ENCODE measurements around the gene C2orf76.

C2orf76 gene

DNA sequence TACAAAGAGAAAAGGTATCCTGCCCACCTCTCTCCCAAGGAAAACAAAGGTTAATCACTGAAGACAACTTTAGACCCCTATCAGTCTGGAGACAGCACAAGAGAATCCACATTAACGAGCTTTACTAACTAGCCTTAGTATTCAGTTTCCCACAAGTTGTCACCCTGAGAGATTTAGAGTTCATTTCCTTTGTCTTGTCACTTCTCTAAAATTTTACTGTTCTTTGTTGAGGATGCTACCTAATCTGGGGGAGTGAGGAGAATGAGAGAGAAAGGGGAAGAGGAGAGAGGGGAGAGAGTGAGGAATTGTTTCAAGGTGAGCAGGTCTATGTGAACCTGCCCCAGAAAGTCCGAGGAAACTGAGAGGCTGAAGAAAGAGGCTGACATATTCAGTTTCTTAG is 28.4 kb downstream of the C2orf76 start:
- DNase-seq (ENCODE audit: low read depth in 2 of 2): no peak

DNA sequence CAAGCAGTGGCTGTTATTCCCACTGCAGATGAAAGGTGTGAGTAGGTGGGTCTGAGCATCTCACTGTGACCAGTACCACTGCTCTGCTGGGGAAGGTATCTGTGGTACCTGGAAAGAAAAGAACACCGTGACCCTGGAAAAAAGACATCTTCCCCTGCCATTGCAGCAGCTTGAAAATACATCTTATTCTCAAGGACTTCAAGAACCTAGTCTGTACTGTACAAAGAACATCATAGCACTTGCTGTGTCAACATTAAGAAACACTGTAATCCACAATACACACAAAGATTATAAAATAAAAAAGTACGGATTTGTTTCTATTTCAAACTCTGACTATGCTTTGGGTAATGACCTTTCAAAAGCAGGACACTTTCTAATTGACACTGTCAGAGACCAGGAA is 28.9 kb downstream of the C2orf76 start:
- DNase-seq (ENCODE audit: low read depth in 2 of 2): no peak

DNA sequence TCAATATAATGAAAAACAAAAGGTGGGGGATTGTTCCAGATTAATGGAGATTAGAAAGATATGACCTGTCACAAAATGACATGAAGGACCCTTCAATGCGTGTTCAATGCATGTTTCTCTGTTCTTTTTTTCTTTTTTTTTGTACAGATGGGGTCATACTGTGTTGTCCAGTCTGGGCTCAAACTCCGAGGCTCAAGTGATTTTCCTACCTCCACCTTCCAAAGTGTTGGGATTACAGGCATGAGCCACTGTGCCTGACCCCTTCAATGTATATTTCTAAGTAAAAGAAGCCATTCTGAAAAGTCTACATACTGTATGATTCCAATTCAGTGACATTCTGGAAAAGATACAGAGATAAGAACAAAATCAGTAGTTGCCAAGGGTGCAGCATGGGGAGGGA is 32.8 kb downstream of the C2orf76 start:
- DNase-seq (ENCODE audit: low read depth in 2 of 2): no peak

DNA sequence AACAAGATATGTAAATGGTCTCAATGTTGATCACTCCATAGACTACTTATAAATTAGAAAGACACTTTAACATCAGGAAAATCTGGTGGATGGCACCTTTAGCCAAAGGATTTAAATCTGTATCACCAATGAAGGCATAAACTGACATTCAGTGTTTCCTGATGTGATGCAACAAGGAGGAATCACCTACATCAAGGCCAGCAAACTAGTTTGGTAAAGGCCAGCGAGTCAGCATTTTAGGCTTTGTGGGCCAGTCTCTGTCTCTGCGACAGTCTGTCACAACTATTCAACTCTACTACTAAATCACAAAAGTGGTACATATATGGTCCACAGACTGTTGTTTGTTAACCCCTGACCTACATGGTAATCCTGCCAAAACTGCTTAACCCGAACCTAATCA is 33.3 kb downstream of the C2orf76 start:
- no peak for DNase-seq (ENCODE audit: low read depth in 2 of 2)

DNA sequence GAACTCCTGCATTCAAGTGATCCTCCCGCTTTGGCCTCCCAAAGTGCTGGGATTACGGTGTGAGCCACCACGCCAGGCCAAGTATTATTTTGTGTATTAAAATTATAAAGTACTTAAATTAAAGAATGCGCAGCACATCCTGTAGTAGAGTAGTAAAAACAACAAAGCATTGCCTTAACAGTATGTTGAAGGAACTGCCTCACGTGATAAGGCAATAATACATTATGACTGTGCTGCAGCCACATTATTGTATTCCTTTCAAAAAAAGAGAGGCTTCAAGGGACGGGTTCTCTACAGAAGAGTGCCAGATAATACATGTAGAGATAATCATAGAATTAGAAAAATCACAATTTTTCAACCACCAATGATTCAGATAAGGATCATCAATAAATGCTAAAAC is 33.7 kb downstream of the C2orf76 start:
- no peak for DNase-seq (ENCODE audit: low read depth in 2 of 2)

DNA sequence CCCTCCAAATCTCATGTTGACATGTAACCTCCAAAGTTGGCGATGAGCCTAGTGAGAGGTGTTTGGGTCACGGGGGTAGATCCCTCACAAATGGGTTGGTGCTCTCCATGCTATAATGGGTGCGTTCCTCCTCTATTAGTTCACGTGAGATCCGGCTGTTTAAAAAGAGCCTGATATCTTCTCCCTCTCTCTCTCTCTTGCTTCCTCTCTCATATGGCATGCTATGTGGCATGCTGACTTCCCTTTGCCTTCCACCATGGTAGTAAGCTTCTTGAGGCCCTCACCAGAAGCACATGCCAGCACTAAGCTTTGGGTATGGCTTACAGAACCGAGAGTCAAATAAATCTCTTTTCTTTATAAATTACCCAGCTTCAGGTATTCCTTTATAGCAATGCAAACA is 39.2 kb downstream of the C2orf76 start:
- no peak for DNase-seq (ENCODE audit: low read depth in 2 of 2)

DNA sequence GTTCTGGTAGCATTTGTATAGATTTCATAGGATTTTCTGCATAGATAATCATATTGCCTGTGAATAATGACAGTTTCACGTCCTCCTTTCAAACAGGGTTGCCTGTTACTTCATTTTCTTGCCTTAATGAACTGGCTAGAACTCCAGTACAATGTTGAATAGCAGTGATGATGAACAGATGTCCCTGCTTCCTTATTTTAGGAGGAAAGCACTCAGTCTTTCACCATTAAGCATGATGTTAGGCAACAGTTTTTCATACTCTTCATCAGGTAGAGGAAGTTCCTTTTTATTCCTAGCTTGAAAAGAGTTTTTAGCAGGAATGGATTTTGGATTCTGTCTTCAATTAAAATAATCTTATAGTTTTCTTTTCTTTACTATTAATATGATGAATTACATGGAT is 39.7 kb downstream of the C2orf76 start:
- DNase-seq (ENCODE audit: low read depth in 2 of 2): no peak

DNA sequence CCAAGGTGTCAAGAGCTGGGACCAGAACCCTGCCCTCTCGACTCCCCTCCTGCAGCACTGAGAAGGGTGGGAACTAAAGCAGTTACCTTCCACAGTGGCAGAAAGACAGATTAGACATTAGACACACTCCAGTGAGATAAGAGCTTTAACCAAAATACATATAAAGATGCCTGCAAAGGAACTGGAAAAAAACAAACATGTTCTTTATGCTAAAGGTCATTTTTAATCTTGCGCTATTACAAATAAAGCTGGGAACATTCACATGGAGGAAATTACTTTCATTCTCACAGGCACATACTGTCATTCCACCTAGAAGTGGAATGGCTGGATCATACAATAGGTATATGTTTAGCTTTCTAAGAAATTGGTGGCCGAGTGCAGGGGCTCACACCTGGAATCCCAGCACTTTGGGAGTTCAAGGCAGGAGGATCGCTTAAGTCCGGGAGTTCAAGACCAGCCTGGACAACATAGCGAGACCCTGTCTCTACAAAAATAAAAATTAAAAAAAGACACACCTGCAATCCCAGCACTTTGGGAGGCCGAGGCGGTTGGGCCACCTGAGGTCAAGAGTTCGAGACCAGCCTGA is 41.9 kb downstream of the C2orf76 start:
- DNase-seq (ENCODE audit: low read depth in 2 of 2): no peak

DNA sequence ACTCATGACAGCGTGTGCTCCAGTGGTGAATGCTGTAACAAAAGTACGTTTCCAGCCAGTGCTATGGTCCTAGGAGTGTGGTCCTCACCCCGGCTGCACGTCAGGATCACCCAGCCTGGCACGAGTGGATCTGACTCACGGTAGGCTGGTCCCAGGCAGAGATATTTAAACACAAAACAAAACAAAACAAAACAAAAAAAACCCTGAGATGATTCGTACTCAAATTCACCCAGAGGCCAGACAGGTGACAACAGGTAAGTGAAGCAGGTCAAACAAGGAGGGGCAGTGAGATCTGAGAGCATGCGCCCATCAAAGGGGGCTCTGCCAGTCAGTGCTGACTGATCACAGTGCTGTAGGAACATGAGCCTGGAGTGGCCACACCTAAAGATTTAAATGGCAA is 43.2 kb downstream of the C2orf76 start:
- no peak for DNase-seq (ENCODE audit: low read depth in 2 of 2)

DNA sequence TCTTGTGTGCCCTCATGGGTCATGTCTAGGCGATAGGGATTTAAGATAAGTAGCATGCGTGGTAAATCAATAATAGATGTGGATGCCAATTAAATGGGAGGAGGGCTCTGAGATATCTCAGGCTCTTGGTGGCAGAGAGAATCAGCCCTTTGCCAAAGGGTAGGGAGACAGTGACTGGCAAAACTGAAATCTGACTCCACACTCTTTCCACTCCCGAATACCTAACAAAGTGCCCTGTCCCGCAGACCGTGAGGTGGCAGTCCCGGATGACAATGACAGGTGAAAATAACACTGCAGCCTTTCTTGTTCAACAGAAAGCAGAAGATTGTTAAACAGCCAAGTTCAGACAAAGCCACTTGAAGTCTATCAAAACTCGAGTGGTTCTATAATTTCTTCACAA is 47.0 kb downstream of the C2orf76 start:
- DNase-seq (ENCODE audit: low read depth in 2 of 2): no peak

DNA sequence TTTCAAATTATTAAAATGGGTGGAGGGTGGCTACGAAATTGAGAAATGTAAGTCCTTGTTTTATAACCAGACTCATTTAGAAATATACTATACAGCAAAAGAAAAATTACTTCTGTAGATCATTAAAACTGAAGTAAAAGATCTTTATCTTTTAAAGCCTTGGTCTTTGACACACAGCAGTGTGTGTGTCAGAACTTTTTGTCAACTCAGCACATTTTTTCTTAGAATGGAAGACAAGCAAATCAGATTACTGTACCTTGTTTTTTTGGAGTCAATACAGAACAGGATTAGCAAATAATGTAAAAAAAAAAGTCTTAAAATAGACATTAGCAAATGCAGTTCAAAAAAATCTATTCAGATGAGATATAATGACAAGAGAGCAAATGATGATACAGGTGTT is 49.1 kb downstream of the C2orf76 start:
- no peak for DNase-seq (ENCODE audit: low read depth in 2 of 2)

DNA sequence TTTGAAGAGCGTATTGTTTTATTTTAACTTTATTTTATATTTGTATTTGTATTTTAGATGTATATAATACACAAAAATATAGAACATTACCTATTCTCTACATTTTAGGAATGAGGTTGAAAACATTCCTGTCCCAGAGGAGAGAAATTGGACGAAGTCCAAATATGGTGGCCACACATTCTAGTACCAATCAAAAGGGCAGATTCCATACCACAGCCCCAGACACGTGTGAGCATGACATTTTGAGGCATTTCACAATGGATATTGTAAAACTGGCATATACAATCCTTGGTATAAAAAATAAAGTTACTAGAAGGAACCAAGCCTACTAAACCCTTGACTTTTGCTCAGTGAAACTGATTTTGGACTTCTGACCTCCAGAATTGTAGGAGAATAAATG is 50.6 kb downstream of the C2orf76 start:
- no peak for DNase-seq (ENCODE audit: low read depth in 2 of 2)

DNA sequence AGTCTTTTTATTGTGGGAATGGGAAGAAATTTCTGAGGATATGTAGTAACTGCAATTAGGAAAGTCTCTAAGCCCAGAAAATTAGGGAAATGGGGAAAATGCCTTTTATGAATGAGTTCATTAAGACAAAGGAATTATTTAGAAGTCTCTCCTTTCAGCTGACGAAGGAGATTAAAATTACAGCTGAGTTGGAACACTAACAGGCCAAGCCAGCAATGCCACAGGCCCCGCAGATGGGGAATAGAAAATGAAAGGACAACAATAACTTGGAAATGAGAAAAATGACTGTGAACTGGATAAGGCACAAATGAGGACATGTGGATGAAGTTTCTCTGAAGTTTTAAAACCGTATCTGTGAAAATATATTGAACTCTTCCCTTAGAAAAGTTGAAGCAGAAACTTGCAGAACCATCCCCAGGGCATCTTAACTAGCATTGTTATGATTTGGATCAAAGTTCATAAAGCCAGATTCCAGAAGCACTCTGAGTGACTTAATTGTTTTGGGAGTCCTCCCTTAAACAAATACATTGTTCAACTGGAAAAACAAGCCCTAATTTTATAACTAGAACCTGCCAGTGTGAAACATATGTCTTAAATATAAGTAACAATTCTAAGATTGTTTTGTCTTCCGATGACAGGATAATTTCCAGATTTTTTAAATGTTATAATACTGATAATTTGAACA is 51.3 kb downstream of the C2orf76 start:
- no peak for DNase-seq (ENCODE audit: low read depth in 2 of 2)

DNA sequence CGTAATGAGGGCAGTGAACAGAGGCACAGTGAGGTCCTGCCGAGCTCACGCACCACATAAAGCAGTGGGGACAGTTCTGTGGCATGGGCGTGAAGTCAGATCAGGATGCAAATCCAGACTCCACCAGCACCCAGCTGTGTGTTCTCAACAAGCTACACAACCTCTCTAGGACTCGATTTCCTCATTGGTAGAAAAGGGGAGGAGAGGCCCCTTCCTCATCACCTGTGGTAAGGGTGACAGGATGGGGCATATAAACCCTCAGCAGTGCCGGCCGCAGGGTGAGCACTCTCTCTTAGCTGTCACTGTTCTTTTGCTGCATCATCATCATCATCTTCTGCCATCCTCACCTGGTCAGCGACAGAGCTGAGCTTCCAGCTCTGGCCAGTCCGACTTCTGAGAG is 54.8 kb downstream of the C2orf76 start:
- no peak for DNase-seq (ENCODE audit: low read depth in 2 of 2)

DNA sequence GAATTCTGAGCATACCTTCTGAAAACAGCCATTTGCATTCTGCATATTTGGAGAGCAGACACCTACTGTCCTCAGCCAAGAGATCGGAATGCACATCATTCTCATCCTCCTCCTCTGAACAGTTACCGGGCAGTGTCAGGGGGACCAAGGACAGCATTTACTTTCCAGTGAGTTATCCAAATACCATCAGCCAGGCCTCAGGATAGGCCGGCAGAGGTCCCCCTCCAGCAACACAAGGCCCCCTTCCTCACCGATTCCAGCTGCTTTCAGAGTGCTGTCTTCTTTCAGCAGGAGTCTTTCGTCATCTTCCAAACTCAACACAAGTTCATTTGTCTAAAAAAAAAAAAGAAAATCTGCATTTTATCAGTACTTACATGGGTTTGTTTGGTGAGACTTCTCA is 55.3 kb downstream of the C2orf76 start:
- no peak for DNase-seq (ENCODE audit: low read depth in 2 of 2)

DNA sequence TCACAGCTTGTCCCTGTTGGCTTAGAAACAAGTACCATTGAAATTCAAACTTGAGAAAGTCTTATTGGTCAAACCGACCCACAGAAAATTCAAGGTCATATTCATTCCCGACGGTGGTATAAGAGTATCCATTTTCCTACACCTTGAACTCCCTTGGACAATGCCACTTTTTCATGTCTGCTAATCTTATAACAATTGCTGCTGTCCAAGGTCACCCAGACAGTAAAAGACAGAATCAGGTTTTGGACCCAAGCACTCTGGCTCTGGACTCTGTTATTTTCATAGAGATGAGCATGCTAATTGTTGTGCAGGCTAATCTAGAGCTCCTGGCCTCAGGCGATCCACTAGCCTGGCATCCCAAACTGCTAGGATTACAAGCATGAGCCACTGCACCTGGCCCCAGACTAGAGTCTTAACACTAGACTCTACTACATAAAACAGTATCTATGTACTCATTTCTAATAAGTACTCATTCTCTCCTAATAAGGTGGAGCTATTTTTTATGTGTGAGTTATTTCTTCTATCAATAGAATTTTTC is 57.8 kb downstream of the C2orf76 start:
- DNase-seq (ENCODE audit: low read depth in 2 of 2): no peak

DNA sequence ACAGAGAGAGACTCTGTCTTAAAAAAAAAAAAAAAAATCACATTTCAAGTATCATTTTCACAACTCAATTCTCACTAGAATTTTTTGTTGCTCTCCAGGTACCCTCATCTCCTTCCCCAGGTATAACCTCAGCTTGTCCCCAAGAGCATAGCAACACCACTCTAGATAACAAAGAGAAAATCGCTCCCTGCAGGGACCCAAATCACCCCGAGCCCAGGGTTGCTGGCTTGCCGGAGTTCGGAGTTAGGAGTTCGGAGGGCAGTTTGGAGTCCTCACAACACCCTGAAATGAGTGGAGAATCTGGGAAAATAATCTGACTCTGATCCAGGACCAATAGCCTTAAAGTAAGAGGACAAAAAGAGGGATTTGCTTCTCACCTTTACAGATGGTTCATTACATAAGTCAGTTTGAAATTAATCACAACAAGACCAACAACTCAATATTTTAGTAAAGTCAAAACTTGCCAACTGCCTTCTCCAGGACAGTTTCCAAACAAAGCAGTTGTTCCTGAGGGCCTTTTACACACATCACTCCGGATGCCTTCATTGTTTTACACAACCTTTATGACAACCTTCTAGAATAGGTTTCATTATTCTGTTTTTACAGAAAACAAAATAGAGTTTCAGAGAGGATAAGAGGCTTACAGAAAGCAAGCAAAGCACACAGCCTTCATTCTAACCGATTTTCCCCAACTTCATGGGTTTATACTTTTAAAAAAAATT is 59.1 kb downstream of the C2orf76 start:
- DNase-seq (ENCODE audit: low read depth in 2 of 2): no peak

DNA sequence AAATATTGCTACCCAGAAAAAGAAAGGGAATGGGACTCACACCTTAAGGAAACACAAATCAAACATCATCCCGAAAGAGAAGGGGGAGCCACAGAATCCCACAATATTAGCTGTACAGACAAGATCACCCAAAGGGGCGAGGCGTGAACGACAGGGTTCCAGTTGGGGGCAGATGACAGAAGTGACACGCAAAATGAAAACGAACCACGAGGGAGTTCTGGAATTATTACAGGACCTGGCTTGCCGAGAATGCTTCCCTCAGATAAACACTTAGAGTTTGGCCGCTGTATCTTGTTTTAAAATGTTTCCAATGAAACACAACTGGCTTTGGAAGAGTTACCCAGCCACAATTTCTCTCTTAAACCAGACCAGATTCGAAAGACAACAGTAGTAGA is 60.4 kb downstream of the C2orf76 start:
- DNase-seq (ENCODE audit: low read depth in 2 of 2): no peak

DNA sequence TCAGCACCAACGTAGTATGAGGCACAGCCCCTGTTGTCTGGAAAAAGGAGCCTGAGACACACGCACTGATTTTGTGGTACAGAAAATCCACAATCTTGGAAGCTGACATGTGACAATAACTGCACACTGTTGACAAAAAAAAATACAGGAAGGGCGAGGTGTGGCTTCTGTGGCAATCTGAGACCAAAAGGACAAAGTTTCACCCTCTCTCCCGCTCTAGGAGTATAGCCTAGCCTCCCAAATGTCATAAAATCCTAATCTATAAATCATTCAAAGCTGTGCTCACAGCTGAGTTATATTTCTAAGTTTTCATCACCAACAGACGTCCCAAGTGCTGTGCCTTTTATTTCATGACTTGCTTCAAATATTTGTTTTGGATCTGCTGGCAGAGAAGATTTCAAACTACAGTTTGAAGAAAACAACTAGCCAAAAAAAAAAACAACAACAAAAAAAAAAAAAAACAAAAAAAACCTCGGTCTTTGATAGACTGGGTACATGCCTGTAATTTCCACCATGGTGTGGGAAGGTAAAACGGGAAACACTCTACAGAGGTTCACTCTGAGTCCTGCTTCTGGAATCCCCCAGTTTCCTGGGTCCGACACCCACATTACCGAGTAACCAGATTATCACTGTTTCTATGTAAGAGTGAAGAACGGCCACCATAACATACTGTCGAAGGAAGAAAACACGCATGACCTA is 61.0 kb downstream of the C2orf76 start:
- DNase-seq (ENCODE audit: low read depth in 2 of 2): no peak

DNA sequence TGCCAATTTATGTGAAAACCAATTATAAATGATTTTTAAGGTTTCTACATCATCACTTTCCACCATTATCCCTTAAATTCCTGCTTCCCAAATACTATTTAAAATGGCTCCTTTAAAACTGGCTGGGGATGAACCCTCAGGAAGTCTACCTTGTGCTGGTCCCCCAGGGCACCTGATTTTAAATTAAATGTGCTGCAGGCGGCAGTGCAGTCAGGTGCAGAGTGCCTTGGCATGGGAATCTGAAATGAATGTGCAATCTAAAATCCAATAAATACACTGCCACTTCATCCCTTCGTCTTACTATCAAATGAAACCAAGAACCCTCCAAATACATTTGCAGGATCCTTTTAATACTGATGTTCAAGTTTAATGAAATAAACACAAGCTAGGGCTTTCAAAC is 61.8 kb downstream of the C2orf76 start:
- DNase-seq (ENCODE audit: low read depth in 2 of 2): no peak

DNA sequence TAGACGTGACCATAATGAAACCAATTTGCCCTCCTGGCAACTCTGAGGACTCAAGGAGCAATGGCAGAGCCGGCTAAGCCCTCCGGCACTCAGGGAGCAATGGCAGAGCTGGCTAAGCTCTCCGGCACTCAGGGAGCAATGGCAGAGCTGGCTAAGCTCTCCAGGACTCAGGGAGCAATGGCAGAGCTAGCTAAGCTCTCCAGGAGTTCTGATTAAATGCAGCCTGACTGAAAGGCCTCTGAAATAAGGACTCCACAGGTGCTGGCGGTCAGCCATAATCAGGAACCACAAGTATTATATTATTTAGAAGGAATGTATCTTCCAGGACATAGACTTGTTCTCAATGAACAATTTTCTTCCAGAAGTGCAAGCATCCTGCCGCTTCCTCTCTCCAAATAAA is 65.2 kb downstream of the C2orf76 start:
- DNase-seq (ENCODE audit: low read depth in 2 of 2): no peak

DNA sequence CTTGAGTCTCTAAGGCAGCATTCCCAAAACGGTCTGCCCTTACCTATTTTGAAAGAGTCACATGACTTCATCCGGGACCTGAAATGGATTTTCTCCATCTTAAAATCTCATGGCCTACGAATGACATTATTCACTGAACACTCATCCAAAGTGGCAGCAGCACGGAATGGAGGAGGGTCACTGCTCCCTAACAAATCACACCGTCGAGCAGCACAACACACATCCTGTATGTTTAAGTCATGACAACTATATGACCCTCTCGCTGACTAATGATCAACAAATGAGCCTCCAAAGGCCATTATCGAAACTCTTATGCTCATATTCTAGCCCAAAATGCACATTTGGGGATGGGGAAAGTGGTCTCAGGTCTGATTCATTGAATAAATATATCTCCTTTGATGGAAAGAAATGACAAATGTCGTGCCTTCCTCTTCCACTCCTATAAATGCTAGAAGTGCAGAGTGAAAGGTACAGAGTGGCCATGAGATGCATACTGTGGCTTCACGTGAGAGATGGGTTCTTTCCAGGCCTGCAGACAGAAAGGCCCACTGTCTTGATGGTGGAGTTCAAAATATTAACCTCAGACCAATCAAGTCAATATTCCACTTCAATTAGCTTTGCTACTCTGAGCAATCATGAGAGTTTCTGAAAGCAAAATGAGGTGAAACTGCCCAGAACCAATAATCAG is 70.8 kb downstream of the C2orf76 start:
- no peak for DNase-seq (ENCODE audit: low read depth in 2 of 2)

Data from stimulated activated CD8-positive, alpha-beta memory T cell treated with anti-CD3 and anti-CD28 coated beads, Interleukin-2, amount 100 ng/mL, for 1 hour (primary cell).